Mesothelial cell of epicardium (in vitro differentiated cells): ENCODE data around the gene AKR7A3. TPM values are rescaled to one million over a fixed set of nuclear protein-coding genes. Genes with fewer than 3 reads are reported as not detected.

Experiments
- DNase-seq, 2 experiments: peaks; one replicate each; pipeline ENCODE4 v3.0.0; 2021; ENCODE audit warnings: low spot score in 2 of 2; ENCODE audit not compliant: unreplicated experiment in 2 of 2
- H3K27ac Mint-ChIP-seq: 2 replicates; pipeline ENCODE4 v1.8.0; 2021; ENCODE audit warnings: mixed read lengths
- H3K27me3 Mint-ChIP-seq: 2 replicates; pipeline ENCODE4 v1.8.0; 2021; ENCODE audit warnings: low read depth, mixed read lengths
- H3K36me3 Mint-ChIP-seq: 2 replicates; pipeline ENCODE4 v1.8.0; 2021; ENCODE audit warnings: mixed read lengths
- H3K4me1 Mint-ChIP-seq: 2 replicates; pipeline ENCODE4 v1.8.0; 2021; ENCODE audit warnings: mixed read lengths
- H3K4me3 Mint-ChIP-seq: 2 replicates; pipeline ENCODE4 v1.8.0; 2021; ENCODE audit warnings: mild to moderate bottlenecking, moderate library complexity, mixed read lengths
- H3K9me3 Mint-ChIP-seq: 2 replicates; pipeline ENCODE4 v1.8.0; 2021; ENCODE audit warnings: mixed read lengths
- CTCF ChIP-seq: fragments of 200-600 bp; sonication (generic); IDR thresholded peaks from one replicate; pipeline ENCODE4 v1.5.0; 2021; ENCODE audit warnings: antibody characterized with exemption; ENCODE audit not compliant: unreplicated experiment
- total RNA-seq: library from RNA; stranded (reverse); gene quantifications from 3 replicates; pipeline ENCODE4 v1.2.1, GENCODE V29; 2021

Gene AKR7A3
- total RNA-seq, 1 donor from 2014 or later = 2.8 TPM

- Mint-ChIP-seq H3K9me3 (no peaks in the 10 kb centered on the region), H3K4me3 (no peak overlapping the region), H3K27ac (no peak overlapping the region), H3K27me3 (no peaks in the 10 kb centered on the region), H3K4me1 (no peaks in the 10 kb centered on the region), H3K36me3 (peaks cover 5% of the 10 kb centered on the region)
- no peak for DNase-seq
- no peak for TF ChIP-seq CTCF
These were observed 20.1 kb downstream of the AKR7A3 start for GRCh38 chr1:19268445-19268844.

GRCh38 chr1:19262744-19263143 is 25.8 kb downstream of the AKR7A3 start:
- H3K27ac Mint-ChIP-seq = no peak overlapping the region
- H3K27me3 Mint-ChIP-seq = no peaks in the 10 kb centered on the region
- H3K9me3 Mint-ChIP-seq = no peaks in the 10 kb centered on the region
- H3K4me3 Mint-ChIP-seq = no peak overlapping the region
- no peak for TF ChIP-seq CTCF
- H3K36me3 Mint-ChIP-seq = peaks cover 7% of the 10 kb centered on the region
- DNase-seq = no peak
- no peaks in the 10 kb centered on the region for H3K4me1 Mint-ChIP-seq

GRCh38 chr1:19262047-19262446 is 26.5 kb downstream of the AKR7A3 start:
- Mint-ChIP-seq H3K9me3 (no peaks in the 10 kb centered on the region), H3K4me3 (no peak overlapping the region), H3K36me3 (peaks cover 10% of the 10 kb centered on the region), H3K4me1 (no peaks in the 10 kb centered on the region), H3K27ac (no peak overlapping the region), H3K27me3 (no peaks in the 10 kb centered on the region)
- no peak for DNase-seq
- TF ChIP-seq CTCF = no peak

GRCh38 chr1:19260211-19261138 is 28.1 kb downstream of the AKR7A3 start:
- H3K27ac Mint-ChIP-seq = no peak overlapping the region

GRCh38 chr1:19258353-19258752 is 30.2 kb downstream of the AKR7A3 start:
- H3K9me3 Mint-ChIP-seq = no peaks in the 10 kb centered on the region
- peaks cover 12% of the 10 kb centered on the region for H3K36me3 Mint-ChIP-seq
- no peak for TF ChIP-seq CTCF

More at GRCh38 chr1:19260211-19261138, 28.1 kb downstream of the AKR7A3 start:
- no peak for DNase-seq
- Mint-ChIP-seq H3K4me1 (no peaks in the 10 kb centered on the region), H3K27me3 (no peaks in the 10 kb centered on the region), H3K36me3 (peaks cover 12% of the 10 kb centered on the region), H3K4me3 (no peak overlapping the region), H3K9me3 (no peaks in the 10 kb centered on the region)
- TF ChIP-seq CTCF = no peak

More at GRCh38 chr1:19258353-19258752, 30.2 kb downstream of the AKR7A3 start:
- H3K4me1 Mint-ChIP-seq = peaks cover 5% of the 10 kb centered on the region
- no peak overlapping the region for H3K4me3 Mint-ChIP-seq
- no peaks in the 10 kb centered on the region for H3K27me3 Mint-ChIP-seq
- DNase-seq = no peak
- H3K27ac Mint-ChIP-seq = no peak overlapping the region
